ENCODE measurements around the gene NR0B1.

NR0B1 gene, protein sequence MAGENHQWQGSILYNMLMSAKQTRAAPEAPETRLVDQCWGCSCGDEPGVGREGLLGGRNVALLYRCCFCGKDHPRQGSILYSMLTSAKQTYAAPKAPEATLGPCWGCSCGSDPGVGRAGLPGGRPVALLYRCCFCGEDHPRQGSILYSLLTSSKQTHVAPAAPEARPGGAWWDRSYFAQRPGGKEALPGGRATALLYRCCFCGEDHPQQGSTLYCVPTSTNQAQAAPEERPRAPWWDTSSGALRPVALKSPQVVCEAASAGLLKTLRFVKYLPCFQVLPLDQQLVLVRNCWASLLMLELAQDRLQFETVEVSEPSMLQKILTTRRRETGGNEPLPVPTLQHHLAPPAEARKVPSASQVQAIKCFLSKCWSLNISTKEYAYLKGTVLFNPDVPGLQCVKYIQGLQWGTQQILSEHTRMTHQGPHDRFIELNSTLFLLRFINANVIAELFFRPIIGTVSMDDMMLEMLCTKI

DNA sequence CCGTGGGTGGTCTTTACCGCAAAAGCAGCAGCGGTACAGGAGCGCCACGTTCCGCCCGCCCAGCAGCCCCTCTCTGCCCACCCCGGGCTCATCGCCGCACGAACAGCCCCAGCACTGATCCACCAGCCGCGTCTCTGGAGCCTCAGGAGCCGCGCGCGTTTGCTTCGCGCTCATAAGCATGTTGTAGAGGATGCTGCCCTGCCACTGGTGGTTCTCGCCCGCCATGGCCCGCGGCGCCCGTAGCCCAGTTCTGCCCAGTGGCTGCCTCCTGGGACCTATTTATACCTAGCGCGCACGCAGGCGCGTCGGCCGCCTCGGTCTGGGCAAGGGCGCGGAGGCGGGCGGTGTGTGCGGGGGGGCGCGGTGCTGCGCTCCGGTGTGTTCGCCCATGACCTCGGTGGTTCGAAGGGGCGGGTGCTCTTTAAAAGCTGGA is at the start of gene NR0B1:
Gene NR0B1, minus strand, starts transcription at position 252 of the 433 bp plus-strand sequence. Its CDS starts 27 bp downstream, at position 225.
- no peak for DNase-seq (ENCODE audit: low read depth in 3 of 3, low spot score in 1 of 3)

DNA sequence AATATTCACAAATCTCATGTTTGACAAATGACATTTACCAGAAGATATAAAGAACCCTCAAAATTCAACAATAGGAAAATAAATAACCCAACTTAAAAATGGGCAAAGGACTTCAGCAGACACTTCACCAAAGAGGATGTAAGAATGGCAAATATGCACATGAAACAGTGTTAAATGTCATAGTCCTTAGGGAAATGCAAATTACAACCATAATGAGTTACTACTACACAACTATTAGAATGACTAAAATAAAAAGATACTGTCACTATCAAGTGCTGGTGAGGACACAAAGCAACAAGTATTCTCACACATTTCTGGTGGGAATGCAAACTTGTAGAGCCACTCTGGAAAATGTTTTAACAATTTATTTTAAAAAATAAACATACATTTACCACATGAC is 40.8 kb upstream of the NR0B1 start:
- no peak for DNase-seq (ENCODE audit: low read depth in 3 of 3, low spot score in 1 of 3)

GRCh38 chrX:30343206-30343605 is 34.0 kb upstream of the NR0B1 start:
- DNase-seq (ENCODE audit: low read depth in 3 of 3, low spot score in 1 of 3): no peak

DNA sequence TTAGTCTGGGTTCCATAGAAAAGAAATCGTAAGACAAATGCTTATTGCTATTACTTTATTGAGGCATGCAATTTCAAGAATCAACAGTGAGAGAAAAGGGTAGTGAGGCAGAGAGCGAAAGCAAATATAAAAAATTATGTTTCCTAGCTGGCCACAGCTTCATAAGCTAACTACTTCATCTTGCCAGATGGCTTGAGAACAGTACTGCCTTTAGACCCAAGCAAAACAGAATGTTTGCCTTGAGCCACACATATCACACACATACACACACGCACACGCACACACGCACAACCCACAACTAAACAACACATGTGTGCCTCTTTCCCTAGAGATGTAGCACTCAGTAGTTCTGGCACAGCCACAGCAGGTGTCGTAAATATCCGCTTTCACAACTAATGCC is 31.6 kb upstream of the NR0B1 start:
- DNase-seq (ENCODE audit: low read depth in 3 of 3, low spot score in 1 of 3): no peak

DNA sequence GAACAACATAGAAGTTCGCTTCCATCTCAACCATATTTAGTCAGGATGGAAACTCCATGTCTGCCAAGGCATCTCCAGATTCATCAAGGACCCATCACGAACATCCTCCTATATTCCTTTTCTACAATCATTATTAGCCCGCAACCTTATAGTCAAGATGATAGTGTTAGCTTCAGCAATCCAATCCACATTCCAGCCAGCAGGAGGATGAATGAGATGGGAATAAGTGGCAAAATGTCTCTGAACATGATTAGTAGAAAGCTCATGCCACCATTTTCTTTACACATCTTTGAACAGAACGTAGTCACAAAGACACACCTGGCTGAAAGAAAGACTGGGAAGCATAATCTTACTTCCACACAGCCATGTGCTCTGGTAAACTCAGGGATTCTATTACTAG is 18.6 kb upstream of the NR0B1 start:
- DNase-seq (ENCODE audit: low read depth in 3 of 3, low spot score in 1 of 3): no peak

GRCh38 chrX:30317308-30317707 is 8.1 kb upstream of the NR0B1 start:
- DNase-seq (ENCODE audit: low read depth in 3 of 3, low spot score in 1 of 3): no peak

DNA sequence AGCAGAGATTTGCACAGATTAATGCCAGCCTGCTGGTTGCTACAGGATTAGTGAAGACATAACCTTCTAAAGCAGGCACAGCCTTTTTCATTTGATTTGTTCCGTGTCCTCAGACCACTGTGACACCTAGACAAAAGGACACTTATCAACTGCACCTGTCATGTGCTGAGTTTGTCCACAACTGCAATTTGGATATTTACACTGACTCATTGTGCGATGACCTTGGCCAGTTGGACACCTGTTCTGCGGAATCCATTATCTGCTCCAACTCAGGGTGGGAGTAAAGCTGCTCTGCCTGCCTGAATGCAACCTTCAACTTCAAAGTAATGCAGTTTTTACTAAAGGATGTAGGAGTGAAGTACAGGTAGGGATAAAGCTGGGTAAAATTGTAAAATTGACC is 4.1 kb upstream of the NR0B1 start:
- no peak for DNase-seq (ENCODE audit: low read depth in 3 of 3, low spot score in 1 of 3)

GRCh38 chrX:30312858-30313257 is 3.7 kb upstream of the NR0B1 start:
- DNase-seq (ENCODE audit: low read depth in 3 of 3, low spot score in 1 of 3): no peak

DNA sequence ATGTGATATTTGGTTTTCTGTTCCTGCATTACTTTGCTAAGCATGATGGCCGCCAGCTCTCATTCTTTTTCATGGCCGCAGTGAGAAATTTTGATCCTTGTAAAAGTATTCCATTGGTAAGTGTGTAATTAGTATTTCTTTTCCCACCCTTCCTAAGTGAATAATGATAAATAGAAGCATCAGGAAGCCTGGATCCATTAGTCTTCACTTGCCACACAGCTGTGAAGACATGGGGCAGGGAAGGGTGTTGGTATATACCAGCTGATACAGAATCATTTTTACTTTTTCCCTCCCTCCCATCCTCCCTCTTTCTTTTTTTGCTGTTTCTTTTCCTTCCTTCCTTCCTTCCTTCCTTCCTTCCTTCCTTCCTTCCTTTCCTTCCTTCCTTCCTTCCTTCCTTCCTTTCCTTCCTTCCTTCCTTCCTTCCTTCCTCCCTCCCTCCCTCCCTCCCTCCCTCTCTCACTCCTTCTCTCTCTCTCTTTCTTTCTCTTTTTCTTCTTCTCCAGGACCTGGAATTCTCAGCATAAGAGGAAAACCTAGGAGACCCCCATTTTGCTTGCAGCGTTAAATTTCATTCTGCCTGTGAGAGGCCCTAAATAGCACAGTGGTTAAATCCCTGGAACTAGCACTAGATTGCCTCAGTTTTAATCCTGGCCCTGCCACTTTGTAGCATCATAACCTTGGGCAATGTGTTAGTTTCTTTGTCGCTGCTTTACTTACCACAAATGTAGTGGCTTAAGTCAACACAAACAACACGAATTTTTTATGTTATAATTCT is 1.4 kb upstream of the NR0B1 start:
- DNase-seq (ENCODE audit: low read depth in 3 of 3, low spot score in 1 of 3): no peak

DNA sequence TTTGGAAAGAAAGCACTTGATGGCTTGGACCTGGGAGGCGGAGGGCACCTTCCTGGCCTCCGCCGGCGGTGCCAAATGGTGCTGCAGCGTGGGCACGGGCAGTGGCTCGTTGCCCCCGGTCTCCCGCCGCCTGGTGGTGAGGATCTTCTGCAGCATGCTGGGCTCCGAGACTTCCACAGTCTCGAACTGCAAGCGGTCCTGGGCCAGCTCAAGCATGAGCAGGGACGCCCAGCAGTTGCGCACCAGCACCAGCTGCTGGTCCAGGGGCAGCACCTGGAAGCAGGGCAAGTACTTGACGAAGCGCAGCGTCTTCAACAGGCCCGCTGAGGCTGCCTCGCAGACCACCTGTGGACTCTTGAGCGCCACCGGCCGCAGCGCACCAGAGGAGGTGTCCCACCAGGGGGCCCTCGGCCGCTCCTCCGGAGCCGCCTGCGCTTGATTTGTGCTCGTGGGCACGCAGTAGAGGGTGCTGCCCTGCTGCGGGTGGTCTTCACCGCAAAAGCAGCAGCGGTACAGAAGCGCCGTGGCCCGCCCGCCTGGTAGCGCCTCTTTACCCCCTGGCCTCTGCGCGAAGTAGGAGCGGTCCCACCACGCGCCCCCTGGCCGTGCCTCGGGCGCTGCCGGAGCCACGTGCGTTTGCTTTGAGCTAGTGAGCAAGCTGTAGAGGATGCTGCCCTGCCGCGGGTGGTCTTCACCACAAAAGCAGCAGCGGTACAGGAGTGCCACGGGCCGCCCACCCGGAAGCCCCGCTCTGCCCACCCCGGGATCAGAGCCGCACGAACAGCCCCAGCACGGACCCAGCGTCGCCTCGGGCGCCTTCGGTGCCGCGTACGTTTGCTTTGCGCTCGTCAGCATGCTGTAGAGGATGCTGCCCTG is 689 bp downstream of the NR0B1 start:
- DNase-seq (ENCODE audit: low read depth in 3 of 3, low spot score in 1 of 3): no peak

- DNase-seq (ENCODE audit: low read depth in 3 of 3, low spot score in 1 of 3): no peak
Observed at GRCh38 chrX:30307466-30307865, 1.7 kb downstream of the NR0B1 start.

- DNase-seq (ENCODE audit: low read depth in 3 of 3, low spot score in 1 of 3): no peak
Observed at GRCh38 chrX:30304866-30305265, 4.3 kb downstream of the NR0B1 start.

GRCh38 chrX:30302956-30303355 is 6.2 kb downstream of the NR0B1 start:
- no peak for DNase-seq (ENCODE audit: low read depth in 3 of 3, low spot score in 1 of 3)

- DNase-seq (ENCODE audit: low read depth in 3 of 3, low spot score in 1 of 3): no peak
Observed at GRCh38 chrX:30301963-30302362, 7.2 kb downstream of the NR0B1 start.

GRCh38 chrX:30301208-30301607 is 8.0 kb downstream of the NR0B1 start:
- no peak for DNase-seq (ENCODE audit: low read depth in 3 of 3, low spot score in 1 of 3)

- no peak for DNase-seq (ENCODE audit: low read depth in 3 of 3, low spot score in 1 of 3)
Observed at GRCh38 chrX:30296408-30297254, 12.6 kb downstream of the NR0B1 start.

- no peak for DNase-seq (ENCODE audit: low read depth in 3 of 3, low spot score in 1 of 3)
Observed at GRCh38 chrX:30283456-30284200, 25.6 kb downstream of the NR0B1 start.

- DNase-seq (ENCODE audit: low read depth in 3 of 3, low spot score in 1 of 3): no peak
Observed at GRCh38 chrX:30282527-30282926, 26.7 kb downstream of the NR0B1 start.

DNA sequence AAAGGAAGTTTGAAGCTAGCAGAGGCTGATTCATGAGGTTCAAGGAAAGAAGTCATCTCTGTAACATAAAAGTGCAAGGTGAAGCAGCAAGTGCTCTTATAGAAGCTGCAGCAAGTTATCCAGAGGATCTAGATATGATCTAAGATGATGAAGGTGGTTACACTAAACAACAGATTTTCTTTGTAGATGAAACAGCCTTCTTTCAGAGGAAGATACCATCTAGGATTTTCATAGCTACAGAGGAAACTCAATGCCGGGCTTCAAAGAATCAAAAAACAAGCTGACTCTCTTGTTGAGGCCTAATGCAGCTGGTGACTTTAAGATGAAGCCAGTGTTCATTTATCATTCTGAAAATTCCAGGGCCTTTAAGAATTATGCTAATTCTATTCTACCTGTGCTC is 28.8 kb downstream of the NR0B1 start:
- no peak for DNase-seq (ENCODE audit: low read depth in 3 of 3, low spot score in 1 of 3)

DNA sequence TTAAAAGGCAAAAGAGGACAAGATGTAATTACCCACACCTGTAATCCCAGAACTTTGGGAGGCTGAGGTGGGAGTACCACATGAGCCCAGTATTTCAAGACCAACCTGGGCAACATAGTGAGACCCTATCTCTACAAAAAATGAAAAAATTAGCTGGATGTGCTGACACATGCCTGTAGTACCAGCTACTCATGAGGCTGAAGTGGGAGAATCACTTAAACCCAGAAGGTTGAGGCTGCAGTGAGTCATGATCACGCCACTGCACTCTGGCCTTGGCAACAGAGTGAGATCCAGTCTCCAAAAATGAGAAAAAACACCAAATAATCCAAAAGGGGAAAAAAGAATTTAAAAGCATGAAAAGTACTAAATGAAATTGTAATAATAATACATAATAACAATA is 30.8 kb downstream of the NR0B1 start:
- no peak for DNase-seq (ENCODE audit: low read depth in 3 of 3, low spot score in 1 of 3)

Data from stimulated activated CD4-positive, alpha-beta T cell treated with anti-CD3 and anti-CD28 coated beads, TNF-alpha, amount 100 ng/mL, for 1 hour (primary cell).